ENCODE measurements around the gene HOXA9. TPM values are rescaled to one million over a fixed set of nuclear protein-coding genes. Genes with fewer than 3 reads are reported as not detected.

HOXA9 gene
- total and polyA plus RNA-seq, 7 donors = 13.0 to 35.7 (median 21.6) TPM

GRCh38 chr7:27128034-27128433, 37.3 kb downstream of the HOXA9 start:
- H3K27me3 ChIP-seq = no peaks in the 10 kb centered on the region
- H3K27ac ChIP-seq = peak overlapping the region; percentile 91 to 99 (median 94)
- no peak overlapping the region for H3K4me3 ChIP-seq
- intact Hi-C loops (cut with DNase I) = no loop called here
- no peaks in the 10 kb centered on the region for H3K36me3 ChIP-seq
- no peak for TF ChIP-seq POLR2A (IDR thresholded peaks at IDR 0.05)
- TF ChIP-seq CTCF (IDR thresholded peaks at IDR 0.05) = no peak
- no peak for TF ChIP-seq EP300 (IDR thresholded peaks at IDR 0.05)
- peak in 3 of 4 donors; percentile 5 to 42 (median 36) for TF ChIP-seq POLR2AphosphoS5 (IDR thresholded peaks at IDR 0.05)
- 29 to 52% methylated on average over 2 of the region's 2 CpGs for WGBS, 2 donors
- no peak for DNase-seq
- H3K9me3 ChIP-seq = no peaks in the 10 kb centered on the region
- peaks cover 0 to 74% (median 61%) of the 10 kb centered on the region in 4 donors for H3K4me1 ChIP-seq

- H3K9me3 ChIP-seq = no peaks in the 10 kb centered on the region
- peaks cover 0 to 71% (median 55%) of the 10 kb centered on the region in 4 donors for H3K4me1 ChIP-seq
- TF ChIP-seq POLR2A (IDR thresholded peaks at IDR 0.05) = no peak
- TF ChIP-seq POLR2AphosphoS5 (IDR thresholded peaks at IDR 0.05) = no peak
- TF ChIP-seq EP300 (IDR thresholded peaks at IDR 0.05) = no peak
- TF ChIP-seq CTCF (IDR thresholded peaks at IDR 0.05) = no peak
- DNase-seq = no peak
- no peak overlapping the region for H3K4me3 ChIP-seq
- peak overlapping the region; percentile 4 to 99 (median 92) for H3K27ac ChIP-seq
- H3K27me3 ChIP-seq = no peaks in the 10 kb centered on the region
- intact Hi-C loops (cut with DNase I) = no loop called here
- WGBS, 2 donors = 8 to 55% methylated on average over 3 of the region's 3 CpGs
- H3K36me3 ChIP-seq = peaks cover 0 to 5% (median under 1%) of the 10 kb centered on the region in 4 donors
These were observed 38.6 kb downstream of the HOXA9 start for GRCh38 chr7:27126596-27127327.

GRCh38 chr7:27125986-27126394, 39.3 kb downstream of the HOXA9 start:
- Histone ChIP-seq H3K27me3 (no peaks in the 10 kb centered on the region), H3K4me3 (no peak overlapping the region), H3K27ac (peak overlapping the region; percentile 16 to 99 (median 82)), H3K36me3 (peaks cover 0 to 6% (median 2%) of the 10 kb centered on the region in 4 donors), H3K9me3 (no peaks in the 10 kb centered on the region), H3K4me1 (peaks cover 0 to 65% (median 48%) of the 10 kb centered on the region in 4 donors)
- intact Hi-C loops (cut with DNase I) = no loop called here
- 21 to 58% methylated on average over 5 of the region's 5 CpGs for WGBS, 2 donors
- no peak for DNase-seq
- no peak for TF ChIP-seq EP300 (IDR thresholded peaks at IDR 0.05)
- no peak for TF ChIP-seq POLR2A (IDR thresholded peaks at IDR 0.05)
- TF ChIP-seq POLR2AphosphoS5 (IDR thresholded peaks at IDR 0.05) = no peak
- TF ChIP-seq CTCF (IDR thresholded peaks at IDR 0.05) = no peak

- no peak for TF ChIP-seq CTCF (IDR thresholded peaks at IDR 0.05)
- TF ChIP-seq POLR2A (IDR thresholded peaks at IDR 0.05) = no peak
- TF ChIP-seq POLR2AphosphoS5 (IDR thresholded peaks at IDR 0.05) = no peak
- no peak for TF ChIP-seq EP300 (IDR thresholded peaks at IDR 0.05)
- H3K27ac ChIP-seq = peak overlapping the region; percentile 66 to 99 (median 82)
- no peak for DNase-seq
- H3K36me3 ChIP-seq = peaks cover 0 to 6% (median 2%) of the 10 kb centered on the region in 4 donors
- H3K9me3 ChIP-seq = no peaks in the 10 kb centered on the region
- no peaks in the 10 kb centered on the region for H3K27me3 ChIP-seq
- H3K4me1 ChIP-seq = peaks cover 0 to 70% (median 54%) of the 10 kb centered on the region in 4 donors
- no peak overlapping the region for H3K4me3 ChIP-seq
- WGBS, 2 donors = 21 to 73% methylated on average over 8 of the region's 8 CpGs
- intact Hi-C loops (cut with DNase I) = no loop called here
These were observed 40.2 kb downstream of the HOXA9 start for GRCh38 chr7:27124902-27125689.

Data from sigmoid colon (tissue), 7 donors.